Right atrium auricular region (tissue), 2 donors: ENCODE measurements around the gene RTCB. TPM values are rescaled to one million over a fixed set of nuclear protein-coding genes. Genes with fewer than 3 reads are reported as not detected.

Experiments used
- DNase-seq: peaks from one replicate; pipeline ENCODE4 v3.0.0-alpha.2; 2019; ENCODE audit warnings: low spot score
- H3K27ac ChIP-seq, 2 donors: fragments of 200-600 bp; sonication (generic); 1 replicate in 1 of 2; 2 replicates in 1 of 2; pipeline ENCODE4 v1.5.1; 2016 to 2019
- H3K27me3 ChIP-seq, 2 donors: fragments of 200-600 bp; sonication (generic); one replicate each; pipeline versions ENCODE4 v1.5.1 to v1.6.0; 2017 to 2019
- H3K36me3 ChIP-seq: fragments of 200-600 bp; sonication (generic); one replicate; pipeline ENCODE4 v1.5.1; 2016
- H3K4me1 ChIP-seq, 2 donors: fragments of 200-600 bp; sonication (generic); one replicate each; pipeline versions ENCODE4 v1.5.1 to v1.6.0; 2017 to 2019
- H3K4me3 ChIP-seq, 2 donors: fragments of 200-600 bp; sonication (generic); 1 replicate in 1 of 2; 2 replicates in 1 of 2; pipeline ENCODE4 v1.5.1; 2017 to 2019; ENCODE audit warnings: mild to moderate bottlenecking in 1 of 2, moderate library complexity in 1 of 2
- H3K9me3 ChIP-seq, 2 donors: fragments of 200-600 bp; sonication (generic); one replicate each; pipeline ENCODE4 v1.5.1; 2019
- CTCF ChIP-seq, 2 donors: fragments of 200-600 bp; sonication (generic); IDR thresholded peaks; one replicate each; pipeline ENCODE4 v1.5.1; 2019; ENCODE audit warnings: antibody characterized with exemption in 2 of 2
- total RNA-seq, 2 donors: library from RNA; depleted of rRNA; stranded (reverse); fragments of >200 nt; gene quantifications; one replicate each; pipeline ENCODE4 v1.1.0, GENCODE V29; 2016

The RTCB gene
- total RNA-seq: 10 to 100 TPM; 42.9 to 49.3 TPM

- no peaks in the 10 kb centered on the region for H3K27me3 ChIP-seq
These were observed at the start of gene RTCB for GRCh38 chr22:32411829-32412592. RTCB (minus strand) TSS chr22:32412247; CDS start chr22:32412156, 91 bp downstream.

GRCh38 chr22:32457031-32457430 is 45.0 kb upstream of the RTCB start:
- no peak for TF ChIP-seq CTCF (IDR thresholded peaks at IDR 0.05)
- Histone ChIP-seq H3K4me3 (no peak overlapping the region), H3K4me1 (no peaks in the 10 kb centered on the region), H3K36me3 (no peaks in the 10 kb centered on the region), H3K9me3 (no peaks in the 10 kb centered on the region), H3K27ac (no peak overlapping the region), H3K27me3 (no peaks in the 10 kb centered on the region)
- no peak for DNase-seq

More at GRCh38 chr22:32411829-32412592, at the start of gene RTCB:
- Histone ChIP-seq H3K36me3 (peaks cover 19% of the 10 kb centered on the region), H3K27ac (peak within 1 kb of the TSS; percentile 65 to 68), H3K4me3 (peak within 1 kb of the TSS; percentile 89 to 97), H3K9me3 (no peaks in the 10 kb centered on the region), H3K4me1 (peaks cover 0 to 21% of the 10 kb centered on the region in 2 donors)
- peak; percentile 87 for DNase-seq
- TF ChIP-seq CTCF (IDR thresholded peaks at IDR 0.05): no peak

- TF ChIP-seq CTCF (IDR thresholded peaks at IDR 0.05): no peak
These were observed 36.9 kb upstream of the RTCB start for GRCh38 chr22:32448980-32449379.

GRCh38 chr22:32446321-32446720 is 34.3 kb upstream of the RTCB start:
- no peaks in the 10 kb centered on the region for H3K9me3 ChIP-seq
- no peaks in the 10 kb centered on the region for H3K27me3 ChIP-seq
- no peak overlapping the region for H3K4me3 ChIP-seq
- TF ChIP-seq CTCF (IDR thresholded peaks at IDR 0.05): no peak
- no peak for DNase-seq
- no peaks in the 10 kb centered on the region for H3K4me1 ChIP-seq
- H3K27ac ChIP-seq: no peak overlapping the region
- H3K36me3 ChIP-seq: no peaks in the 10 kb centered on the region

More at GRCh38 chr22:32448980-32449379, 36.9 kb upstream of the RTCB start:
- Histone ChIP-seq H3K27me3 (no peaks in the 10 kb centered on the region), H3K4me1 (no peaks in the 10 kb centered on the region), H3K9me3 (no peaks in the 10 kb centered on the region), H3K36me3 (no peaks in the 10 kb centered on the region), H3K4me3 (no peak overlapping the region), H3K27ac (no peak overlapping the region)
- no peak for DNase-seq

GRCh38 chr22:32444068-32444467 is 32.0 kb upstream of the RTCB start:
- H3K4me3 ChIP-seq: no peak overlapping the region
- H3K4me1 ChIP-seq: no peaks in the 10 kb centered on the region
- TF ChIP-seq CTCF (IDR thresholded peaks at IDR 0.05): no peak
- no peaks in the 10 kb centered on the region for H3K9me3 ChIP-seq
- H3K36me3 ChIP-seq: no peaks in the 10 kb centered on the region
- H3K27me3 ChIP-seq: no peaks in the 10 kb centered on the region
- no peak for DNase-seq
- no peak overlapping the region for H3K27ac ChIP-seq
